HTERT RPE-1 (cell line): Measurements from ENCODE around the gene CXCL6.

Experiments
- in situ Hi-C: fragments of 300-500 bp; cut with MboI; formaldehyde crosslinking; loops from 4 replicates; pipeline ENCODE4 v1.14.3; 2020; ENCODE audit warnings: low sequenced_read_pairs

Gene CXCL6

GRCh38 chr4:73836373-73837279 is at the start of gene CXCL6:
Gene CXCL6, plus strand, starts transcription at chr4:73836678. Its CDS starts 73 bp downstream, at chr4:73836751.
- in situ Hi-C loops = no loop called here

GRCh38 chr4:73788411-73788810 is 48.1 kb upstream of the CXCL6 start:
- in situ Hi-C loops = no loop called here

GRCh38 chr4:73798842-73799241 is 37.6 kb upstream of the CXCL6 start:
- in situ Hi-C loops = no loop called here

GRCh38 chr4:73800206-73800605 is 36.3 kb upstream of the CXCL6 start:
- in situ Hi-C loops = no loop called here

- in situ Hi-C loops = no loop called here
Observed at GRCh38 chr4:73801692-73802091, 34.8 kb upstream of the CXCL6 start.

GRCh38 chr4:73803213-73803612 is 33.3 kb upstream of the CXCL6 start:
- in situ Hi-C loops = no loop called here

GRCh38 chr4:73810191-73810590 is 26.3 kb upstream of the CXCL6 start:
- in situ Hi-C loops = no loop called here

DNA sequence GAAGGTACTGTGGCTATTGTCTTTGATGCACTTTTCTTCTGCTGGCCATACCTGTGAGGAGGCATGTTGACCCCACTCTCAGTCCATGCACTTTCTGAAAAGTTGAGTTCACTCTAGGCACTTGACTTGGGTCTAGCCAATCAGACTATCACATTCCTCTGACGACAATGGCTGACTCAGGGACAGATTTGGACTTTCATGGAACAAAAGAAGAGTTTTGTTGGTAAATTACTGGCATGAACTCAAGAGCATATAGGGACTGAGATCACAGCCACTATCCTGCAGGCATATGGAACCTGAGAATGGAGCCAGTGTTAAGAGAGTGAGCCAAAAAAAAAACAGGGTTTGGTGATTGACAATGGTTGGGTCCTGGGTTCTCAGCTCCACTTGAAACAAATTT is 24.6 kb upstream of the CXCL6 start:
- in situ Hi-C loops = no loop called here

DNA sequence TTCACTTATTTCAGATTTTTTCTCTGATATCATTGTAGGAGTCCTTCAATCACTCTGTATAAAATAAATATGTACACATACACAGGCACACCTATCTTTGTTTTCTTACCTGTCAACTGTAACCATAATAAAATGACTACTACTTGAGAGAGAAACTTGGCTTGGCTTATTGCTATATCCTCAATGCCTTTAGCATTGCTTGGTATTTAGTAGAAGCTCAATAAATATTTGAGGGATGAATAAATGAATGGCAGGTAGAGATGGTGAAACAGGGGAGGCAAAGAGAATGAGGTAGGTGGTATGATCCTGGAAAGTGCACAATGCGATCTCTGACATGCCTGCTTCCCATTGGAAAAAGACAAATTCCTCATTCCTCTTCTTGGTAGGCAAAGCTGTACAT is 21.8 kb upstream of the CXCL6 start:
- in situ Hi-C loops = no loop called here

DNA sequence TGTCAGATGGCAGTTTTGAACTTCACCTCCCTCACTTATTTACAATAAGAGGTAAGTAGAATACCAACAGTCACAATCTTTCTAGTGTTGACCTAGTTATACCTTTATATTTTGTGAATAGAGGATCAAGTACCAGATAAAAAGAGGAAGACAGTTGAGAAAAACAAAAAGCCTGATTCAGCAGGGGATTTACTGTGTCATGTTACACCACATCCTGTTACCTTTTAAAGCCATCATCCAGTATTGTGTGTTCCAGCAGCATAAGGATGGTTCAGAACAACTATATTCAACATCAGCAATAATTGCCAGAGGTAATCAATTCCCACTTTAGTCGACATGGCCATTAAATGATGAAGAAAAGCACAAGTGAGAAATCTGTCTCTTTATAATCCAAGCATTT is 21.3 kb upstream of the CXCL6 start:
- in situ Hi-C loops = no loop called here

GRCh38 chr4:73816814-73817213 is 19.7 kb upstream of the CXCL6 start:
- in situ Hi-C loops = no loop called here

- in situ Hi-C loops = no loop called here
Observed at GRCh38 chr4:73817341-73817740, 19.1 kb upstream of the CXCL6 start.

GRCh38 chr4:73821325-73821724 is 15.2 kb upstream of the CXCL6 start:
- in situ Hi-C loops = no loop called here

DNA sequence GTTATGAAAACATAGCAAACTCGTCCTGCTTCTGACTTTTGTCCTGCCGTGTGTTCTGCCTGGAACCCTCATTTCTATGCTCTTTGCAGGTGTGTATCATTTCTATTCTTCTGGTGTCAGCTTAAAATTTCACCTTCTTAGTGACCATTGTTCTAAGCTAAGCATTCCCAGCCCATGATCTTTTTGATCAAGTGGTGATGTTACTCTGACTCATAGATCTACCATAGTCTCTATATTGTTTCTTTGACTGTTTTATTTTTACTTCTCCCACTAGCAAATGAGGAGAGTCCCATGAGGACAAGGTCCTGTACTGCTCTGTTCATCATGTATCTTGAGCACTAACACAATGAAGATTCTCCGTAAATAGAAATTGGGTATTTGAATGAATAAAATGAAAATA is 14.1 kb upstream of the CXCL6 start:
- in situ Hi-C loops = no loop called here

GRCh38 chr4:73822812-73823504 is 13.5 kb upstream of the CXCL6 start:
- in situ Hi-C loops = no loop called here

GRCh38 chr4:73823760-73824159 is 12.7 kb upstream of the CXCL6 start:
- in situ Hi-C loops = no loop called here

- in situ Hi-C loops = no loop called here
Observed at GRCh38 chr4:73828956-73829355, 7.5 kb upstream of the CXCL6 start.

DNA sequence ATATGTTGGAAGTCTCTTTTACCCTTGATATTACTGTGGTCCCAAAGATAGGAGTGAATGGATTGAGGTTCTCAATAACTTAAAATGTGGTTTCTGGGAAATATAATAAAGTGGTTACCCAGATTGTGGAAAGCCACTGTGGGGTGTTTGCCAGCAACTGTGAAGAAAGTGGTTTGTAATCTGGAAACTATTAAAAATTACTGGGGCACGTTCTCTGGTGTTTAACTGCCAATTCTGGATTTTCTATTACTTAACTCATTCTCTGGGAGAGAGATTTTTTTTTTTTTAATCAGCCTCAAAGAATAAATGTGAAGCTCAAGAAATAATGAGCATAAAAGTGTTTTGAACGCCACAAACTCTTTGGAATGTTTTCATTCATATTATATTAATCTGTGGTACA is 4.9 kb upstream of the CXCL6 start:
- in situ Hi-C loops = no loop called here

GRCh38 chr4:73832651-73833237 is 3.7 kb upstream of the CXCL6 start:
- in situ Hi-C loops = no loop called here

- in situ Hi-C loops = no loop called here
Observed at GRCh38 chr4:73839071-73839470, 2.6 kb downstream of the CXCL6 start.

GRCh38 chr4:73839715-73840114 is 3.2 kb downstream of the CXCL6 start:
- in situ Hi-C loops = no loop called here
